ENCODE data around the gene PLIN3.
"Not testable (repeated sequence)": the region's sequence is repeated elsewhere in the genome, so short reads cannot be mapped to it uniquely, and the experiment has no call there.

PLIN3 gene

DNA sequence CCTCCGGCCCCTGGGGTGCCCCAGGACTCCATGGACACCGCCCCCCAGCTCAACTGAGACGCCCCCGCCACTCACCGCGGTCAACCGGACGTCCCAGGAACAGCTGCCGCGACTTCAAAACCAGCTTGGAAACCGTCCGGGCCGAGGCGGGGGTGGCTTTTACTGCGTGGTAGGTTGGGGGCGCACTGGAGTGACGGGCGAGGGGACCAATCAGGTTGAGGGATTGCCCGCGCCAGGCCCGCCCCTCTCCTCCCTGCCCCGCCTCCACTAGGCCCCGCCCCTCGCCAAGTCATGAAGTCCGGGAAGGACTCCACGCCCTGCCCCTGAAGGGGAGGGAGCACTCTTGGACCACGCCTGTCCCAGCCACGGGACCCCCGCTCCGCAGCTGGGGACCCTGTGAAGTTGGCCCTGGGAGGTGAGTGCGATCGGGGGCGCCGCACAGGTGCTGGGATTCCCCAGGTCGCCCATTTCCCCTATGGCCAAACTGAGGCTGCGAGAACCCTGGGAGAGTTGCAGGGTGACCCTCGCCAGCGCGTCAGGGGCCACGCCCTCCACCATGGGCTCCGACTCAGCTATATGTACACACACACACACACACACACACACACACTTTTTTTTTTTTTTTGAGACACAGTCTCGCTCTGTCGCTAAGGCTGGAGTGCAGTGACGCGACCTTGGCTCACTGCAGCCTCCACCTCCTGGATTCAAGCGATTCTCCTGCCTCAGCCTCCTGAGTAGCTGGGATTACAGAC is at the start of gene PLIN3:
Gene PLIN3, minus strand, starts transcription at position 134 of the 752 bp plus-strand sequence. CDS start 6,273 bp downstream, outside the sequence.
- peak; percentile 89 for DNase-seq (ENCODE audit: low spot score)

GRCh38 chr19:4916292-4917082 is 49.0 kb upstream of the PLIN3 start:
- DNase-seq (ENCODE audit: low spot score) = no peak

DNA sequence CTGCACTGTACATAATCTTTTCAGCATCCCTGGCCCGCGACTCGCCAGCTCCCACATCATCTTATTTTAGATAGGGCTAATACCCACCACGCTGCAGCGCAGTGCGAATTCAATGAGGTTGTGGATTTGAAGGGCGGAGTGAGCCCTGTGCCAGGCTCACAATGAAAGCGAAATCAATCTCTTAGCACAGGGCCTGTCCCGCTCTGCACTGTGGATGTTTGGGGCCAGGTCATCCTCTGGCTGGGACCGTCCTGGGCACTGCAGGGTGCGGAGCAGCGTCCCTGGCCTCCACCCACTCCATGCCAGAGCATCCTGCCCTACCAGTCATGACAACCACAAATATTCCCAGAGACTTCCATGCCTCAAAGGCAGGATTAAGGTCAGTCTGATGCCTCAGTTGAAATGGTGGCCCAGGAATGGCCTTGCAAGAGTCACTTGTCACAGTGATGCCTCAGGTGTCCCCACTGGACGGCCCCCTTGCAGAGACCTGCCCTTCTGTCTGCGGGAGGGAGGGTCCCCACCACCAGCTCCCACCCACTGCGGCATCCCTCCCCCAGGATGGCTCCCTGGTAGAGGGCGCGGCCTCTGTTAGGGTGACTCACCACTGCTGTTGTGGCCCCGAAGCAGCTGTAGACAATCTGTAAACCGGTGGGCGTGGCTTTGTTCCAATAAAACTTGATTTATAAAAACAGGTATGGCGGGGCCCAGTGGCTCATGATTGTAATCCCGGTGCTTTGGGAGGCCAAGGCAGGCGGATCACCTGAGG is 47.5 kb upstream of the PLIN3 start:
- DNase-seq (ENCODE audit: low spot score) = no peak

- no peak for DNase-seq (ENCODE audit: low spot score)
Measured at GRCh38 chr19:4913996-4914735, 46.7 kb upstream of the PLIN3 start.

DNA sequence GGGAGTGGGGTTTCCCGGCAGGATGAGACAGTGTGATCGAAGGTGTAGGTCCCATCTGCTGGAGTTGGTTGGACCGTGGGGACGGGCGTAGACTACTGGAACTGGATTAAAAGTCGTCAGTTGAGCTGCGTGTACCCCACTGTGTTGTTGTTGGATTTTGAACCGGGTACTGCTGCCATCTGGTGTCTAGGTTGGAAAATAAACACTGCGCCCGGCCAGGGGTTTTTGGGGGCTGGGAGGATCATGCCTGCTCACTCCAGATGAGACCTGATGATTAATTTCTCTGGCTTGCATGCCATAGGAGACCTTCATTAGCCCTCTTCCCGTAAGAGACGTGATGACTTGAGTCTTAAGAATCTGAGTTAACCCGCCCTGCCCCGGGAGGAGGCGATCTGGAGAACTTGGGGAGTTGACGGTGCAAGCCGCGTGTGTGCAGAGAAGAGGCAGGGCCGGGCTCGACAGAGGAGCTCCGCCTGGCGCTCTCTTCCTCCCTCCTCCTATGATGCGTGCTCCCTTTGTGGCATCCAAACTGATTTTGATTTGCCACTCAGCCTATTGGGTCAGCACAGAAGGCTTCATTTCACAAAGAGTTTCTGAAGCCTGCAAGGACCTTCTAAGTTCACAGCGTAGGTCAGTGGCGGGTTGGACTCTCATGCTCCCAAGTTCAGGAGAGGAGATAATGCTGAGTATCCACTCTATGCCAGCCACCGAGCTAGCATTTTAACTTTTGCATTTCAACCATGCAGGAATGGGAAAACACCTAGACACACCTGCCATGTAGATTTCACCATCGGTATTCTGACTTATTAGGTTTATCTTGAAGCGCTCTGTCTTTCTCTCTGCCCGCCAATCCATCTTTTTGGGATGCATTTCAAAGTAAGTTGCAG is 44.6 kb upstream of the PLIN3 start:
- DNase-seq (ENCODE audit: low spot score) = peak; percentile 76

DNA sequence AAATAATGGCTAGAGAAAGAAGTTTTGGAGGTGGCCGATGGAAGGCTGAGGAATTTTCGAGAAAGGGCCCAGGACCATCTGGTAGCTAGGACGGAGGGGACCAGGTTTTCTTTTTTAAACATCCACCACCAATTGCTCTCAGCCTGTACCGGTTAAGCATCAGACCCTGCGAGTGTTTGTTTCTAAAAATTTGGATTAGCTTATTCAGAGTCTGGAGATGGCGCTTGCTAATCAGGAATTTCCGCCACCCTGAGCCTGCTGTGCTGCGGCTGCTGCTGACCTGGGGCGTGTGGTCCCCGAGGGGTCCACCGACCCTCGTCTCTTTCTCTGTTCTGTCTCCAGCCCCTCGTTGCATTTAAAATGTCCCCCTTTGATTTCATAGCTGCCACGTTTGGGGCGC is 43.8 kb upstream of the PLIN3 start:
- DNase-seq (ENCODE audit: low spot score) = no peak

GRCh38 chr19:4910594-4911281 is 43.3 kb upstream of the PLIN3 start:
- DNase-seq (ENCODE audit: low spot score) = peak; percentile 58

DNA sequence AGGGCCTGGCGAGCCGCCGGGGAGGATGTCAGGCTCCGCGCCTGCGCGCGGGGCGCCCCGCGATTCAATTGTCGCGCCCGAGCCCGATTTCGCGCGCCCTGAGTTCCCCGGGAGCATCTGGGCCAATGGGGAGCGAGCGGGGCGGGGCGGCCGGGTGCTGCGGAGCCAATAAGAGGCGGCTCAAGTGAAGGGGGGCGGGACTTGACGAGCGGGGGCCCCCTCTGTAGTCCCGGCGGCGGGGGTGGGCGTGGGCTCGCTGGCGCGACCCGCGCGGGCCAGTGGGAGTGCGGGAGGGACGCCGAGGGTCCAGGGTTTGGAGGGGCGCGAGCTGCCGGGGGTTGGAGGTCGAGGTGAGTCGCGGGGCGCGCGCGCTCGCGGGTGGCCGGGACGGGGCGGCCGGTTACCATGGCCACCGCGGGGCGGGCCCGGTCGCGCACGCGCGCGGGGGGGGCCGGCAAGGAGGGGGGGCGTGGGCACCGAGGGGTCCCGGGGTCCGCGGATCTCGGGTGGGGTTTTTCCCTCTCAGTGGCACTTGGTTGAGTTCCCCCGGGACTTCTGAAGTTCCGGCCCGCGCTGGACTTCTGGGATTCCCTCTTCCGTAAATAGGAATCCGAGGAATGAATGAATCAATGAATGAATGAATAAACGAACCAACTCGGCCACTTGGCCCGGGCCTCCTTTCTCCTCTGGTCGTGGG is 42.6 kb upstream of the PLIN3 start:
- DNase-seq (ENCODE audit: low spot score) = peak; percentile 91

GRCh38 chr19:4909156-4909896 is 41.9 kb upstream of the PLIN3 start, which contains the start of gene UHRF1:
UHRF1 (plus strand) TSS chr19:4909501; CDS start chr19:4910886, 1,385 bp downstream.
- DNase-seq (ENCODE audit: low spot score) = no peak

GRCh38 chr19:4908781-4909155 is 41.3 kb upstream of the PLIN3 start:
- no peak for DNase-seq (ENCODE audit: low spot score)

DNA sequence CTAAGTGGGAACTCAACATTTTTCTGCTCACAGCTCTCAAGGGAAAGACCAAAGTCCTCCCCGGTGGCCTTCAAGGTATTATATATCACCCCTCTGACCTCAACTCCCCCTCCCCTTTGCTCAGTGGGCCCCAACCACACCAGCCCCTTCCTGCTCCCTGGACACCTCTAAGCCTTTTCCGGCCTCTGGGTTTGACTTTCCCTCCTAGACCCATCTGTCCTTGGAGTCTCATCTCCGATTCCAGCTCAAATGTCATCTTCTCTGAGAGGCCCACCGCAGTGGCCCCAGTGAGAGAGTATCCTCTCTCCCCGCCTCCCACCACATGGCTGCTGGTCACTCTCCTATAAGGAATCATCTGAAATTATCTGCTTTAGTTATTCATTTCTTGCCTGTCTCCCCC is 40.9 kb upstream of the PLIN3 start:
- no peak for DNase-seq (ENCODE audit: low spot score)

- DNase-seq (ENCODE audit: low spot score) = no peak
Measured at GRCh38 chr19:4906963-4907362, 39.5 kb upstream of the PLIN3 start.

- no peak for DNase-seq (ENCODE audit: low spot score)
Measured at GRCh38 chr19:4904481-4904880, 37.0 kb upstream of the PLIN3 start.

DNA sequence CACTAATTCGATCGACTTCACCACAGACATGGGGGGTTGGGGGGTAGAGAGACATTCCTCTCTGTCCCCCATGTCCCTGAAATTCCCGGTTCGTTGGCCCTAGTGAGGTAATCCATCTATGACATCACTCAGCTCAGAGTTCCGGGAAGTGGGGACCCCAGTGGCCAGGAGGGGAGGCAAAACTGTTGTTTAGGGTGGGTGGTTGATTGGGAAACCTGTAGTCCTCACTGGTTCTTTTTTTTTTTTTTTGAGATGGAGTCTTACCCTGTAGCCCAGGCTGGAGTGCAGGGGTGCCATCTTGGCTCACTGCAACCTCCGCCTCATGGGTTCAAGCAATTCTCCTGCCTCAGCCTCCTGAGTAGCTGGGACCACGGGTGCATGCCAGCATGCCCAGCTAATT is 35.3 kb upstream of the PLIN3 start, which contains the start of gene ARRDC5:
Gene ARRDC5, minus strand, starts transcription at position 101 of the 400 bp plus-strand sequence. Its CDS starts 71 bp downstream, at position 30.
- DNase-seq (ENCODE audit: low spot score) = no peak

- not testable (repeated sequence) for DNase-seq (ENCODE audit: low spot score)
Measured at GRCh38 chr19:4900879-4901278, 33.4 kb upstream of the PLIN3 start.

DNA sequence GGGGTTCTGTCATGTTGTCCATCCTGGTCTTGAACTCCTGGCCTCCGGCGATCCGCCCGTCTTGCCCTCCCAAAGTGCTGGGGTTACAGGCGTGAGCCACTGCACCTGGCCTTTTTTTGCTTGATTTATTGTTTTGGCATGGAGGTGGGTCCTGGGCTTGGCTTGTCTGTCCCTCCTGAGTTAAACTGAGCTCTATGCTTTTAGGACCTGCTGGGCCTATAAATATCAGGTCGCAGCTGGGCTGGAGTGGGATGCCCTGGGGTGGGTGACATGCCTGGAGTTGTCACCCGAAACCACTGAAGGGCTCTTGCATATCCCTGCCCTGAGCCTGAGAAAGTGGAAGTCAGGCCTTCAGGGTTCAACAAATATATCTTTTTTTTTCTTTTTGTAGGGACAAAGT is 29.7 kb upstream of the PLIN3 start:
- no peak for DNase-seq (ENCODE audit: low spot score)

- no peak for DNase-seq (ENCODE audit: low spot score)
Measured at GRCh38 chr19:4896372-4896771, 28.9 kb upstream of the PLIN3 start.

DNA sequence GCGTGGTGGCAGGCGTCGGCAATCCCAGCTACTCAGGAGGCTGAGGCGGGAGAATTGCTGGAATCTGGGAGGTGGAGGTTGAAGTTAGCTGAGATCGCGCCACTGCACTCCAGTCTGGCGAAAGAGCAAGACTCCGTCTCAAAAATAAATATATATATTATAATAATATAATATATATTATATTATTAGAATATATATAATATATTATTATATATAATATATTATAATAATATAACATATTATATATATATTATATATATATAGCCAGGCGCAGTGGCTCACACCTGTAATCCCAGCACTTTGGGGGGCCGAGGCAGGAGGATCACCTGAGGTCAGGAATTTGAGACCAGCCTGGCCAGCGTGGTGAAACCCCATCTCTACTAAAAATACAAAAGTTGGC is 25.5 kb upstream of the PLIN3 start:
- not testable (repeated sequence) for DNase-seq (ENCODE audit: low spot score)

GRCh38 chr19:4891066-4891465 is 23.6 kb upstream of the PLIN3 start:
- no peak for DNase-seq (ENCODE audit: low spot score)
